Sigmoid colon (tissue), 4 donors: ENCODE data around the gene NFIA.

Experiments
- EP300 ChIP-seq, 4 donors: sonication (generic); formaldehyde crosslinking; IDR thresholded peaks; one replicate each; pipeline ENCODE4 v1.6.1; 2017; ENCODE audit warnings: antibody characterized with exemption in 4 of 4
- TF ChIP-seq, protein P1 (sequence below), 4 experiments: fragments of 450-650 bp in 3 of 4; fragments of 200-600 bp in 1 of 4; IDR thresholded peaks; one replicate each; pipeline ENCODE4 v1.5.1; 2016 to 2019; ENCODE audit warnings: antibody characterized with exemption in 4 of 4, mild to moderate bottlenecking in 3 of 4, moderate library complexity in 2 of 4

DNA sequence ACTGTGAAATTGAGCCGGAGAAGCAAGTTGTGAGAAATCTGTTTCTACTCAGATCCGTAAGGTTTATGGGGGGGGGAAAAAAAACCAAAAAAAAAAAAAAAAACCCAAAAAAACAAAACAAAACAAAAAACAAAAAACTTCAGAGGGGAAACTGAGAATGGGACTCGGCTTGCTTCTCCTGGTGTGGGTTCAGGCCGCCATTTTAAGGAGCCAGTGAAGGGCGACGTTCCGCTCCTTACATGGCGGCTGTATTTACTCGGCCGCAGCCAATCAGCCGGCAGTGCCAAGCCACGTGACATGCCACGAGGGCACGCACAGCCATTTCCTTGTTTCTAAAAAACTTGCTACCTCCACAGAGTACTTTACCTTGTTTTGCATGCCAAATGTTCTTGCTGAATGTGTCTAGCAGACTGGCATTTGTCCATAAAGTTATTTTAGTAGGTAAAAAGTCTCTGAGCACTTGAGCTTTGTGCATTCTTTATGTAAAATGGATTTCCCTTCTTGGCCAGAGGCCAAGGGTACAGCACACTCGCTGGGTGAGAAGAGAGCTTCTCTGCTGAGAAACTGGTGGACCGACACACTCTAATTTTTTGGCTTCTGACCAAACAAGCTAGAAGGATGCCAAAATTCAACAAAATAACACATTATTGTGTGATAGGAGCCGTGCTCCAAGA is 101.8 kb downstream of the NFIA start:
- TF ChIP-seq, protein P1, sequence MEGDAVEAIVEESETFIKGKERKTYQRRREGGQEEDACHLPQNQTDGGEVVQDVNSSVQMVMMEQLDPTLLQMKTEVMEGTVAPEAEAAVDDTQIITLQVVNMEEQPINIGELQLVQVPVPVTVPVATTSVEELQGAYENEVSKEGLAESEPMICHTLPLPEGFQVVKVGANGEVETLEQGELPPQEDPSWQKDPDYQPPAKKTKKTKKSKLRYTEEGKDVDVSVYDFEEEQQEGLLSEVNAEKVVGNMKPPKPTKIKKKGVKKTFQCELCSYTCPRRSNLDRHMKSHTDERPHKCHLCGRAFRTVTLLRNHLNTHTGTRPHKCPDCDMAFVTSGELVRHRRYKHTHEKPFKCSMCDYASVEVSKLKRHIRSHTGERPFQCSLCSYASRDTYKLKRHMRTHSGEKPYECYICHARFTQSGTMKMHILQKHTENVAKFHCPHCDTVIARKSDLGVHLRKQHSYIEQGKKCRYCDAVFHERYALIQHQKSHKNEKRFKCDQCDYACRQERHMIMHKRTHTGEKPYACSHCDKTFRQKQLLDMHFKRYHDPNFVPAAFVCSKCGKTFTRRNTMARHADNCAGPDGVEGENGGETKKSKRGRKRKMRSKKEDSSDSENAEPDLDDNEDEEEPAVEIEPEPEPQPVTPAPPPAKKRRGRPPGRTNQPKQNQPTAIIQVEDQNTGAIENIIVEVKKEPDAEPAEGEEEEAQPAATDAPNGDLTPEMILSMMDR (IDR thresholded peaks at IDR 0.05) = no peak
- TF ChIP-seq EP300 (IDR thresholded peaks at IDR 0.05) = no peak
